22Rv1 (cell line): ENCODE results near the gene COL5A1.

Source experiments
- H3K27ac ChIP-seq: fragments of 450-650 bp; 2 replicates; pipeline ENCODE4 v1.5.1; 2017
- ZFX ChIP-seq: fragments of 450-650 bp; IDR thresholded peaks from 2 replicates; pipeline ENCODE4 v1.6.1; 2017; ENCODE audit warnings: antibody characterized with exemption, borderline replicate concordance
- TF ChIP-seq, protein P1 (sequence below): fragments of 450-650 bp; IDR thresholded peaks from 2 replicates; pipeline ENCODE4 v1.5.1; 2017; ENCODE audit warnings: mild to moderate bottlenecking

The COL5A1 gene

GRCh38 chr9:134694714-134695113 is 53.1 kb downstream of the COL5A1 start:
- TF ChIP-seq, protein P1, sequence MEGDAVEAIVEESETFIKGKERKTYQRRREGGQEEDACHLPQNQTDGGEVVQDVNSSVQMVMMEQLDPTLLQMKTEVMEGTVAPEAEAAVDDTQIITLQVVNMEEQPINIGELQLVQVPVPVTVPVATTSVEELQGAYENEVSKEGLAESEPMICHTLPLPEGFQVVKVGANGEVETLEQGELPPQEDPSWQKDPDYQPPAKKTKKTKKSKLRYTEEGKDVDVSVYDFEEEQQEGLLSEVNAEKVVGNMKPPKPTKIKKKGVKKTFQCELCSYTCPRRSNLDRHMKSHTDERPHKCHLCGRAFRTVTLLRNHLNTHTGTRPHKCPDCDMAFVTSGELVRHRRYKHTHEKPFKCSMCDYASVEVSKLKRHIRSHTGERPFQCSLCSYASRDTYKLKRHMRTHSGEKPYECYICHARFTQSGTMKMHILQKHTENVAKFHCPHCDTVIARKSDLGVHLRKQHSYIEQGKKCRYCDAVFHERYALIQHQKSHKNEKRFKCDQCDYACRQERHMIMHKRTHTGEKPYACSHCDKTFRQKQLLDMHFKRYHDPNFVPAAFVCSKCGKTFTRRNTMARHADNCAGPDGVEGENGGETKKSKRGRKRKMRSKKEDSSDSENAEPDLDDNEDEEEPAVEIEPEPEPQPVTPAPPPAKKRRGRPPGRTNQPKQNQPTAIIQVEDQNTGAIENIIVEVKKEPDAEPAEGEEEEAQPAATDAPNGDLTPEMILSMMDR = no peak
- no peak overlapping the region for H3K27ac ChIP-seq

GRCh38 chr9:134695144-134695543 is 53.5 kb downstream of the COL5A1 start:
- TF ChIP-seq ZFX = no peak
- TF ChIP-seq, protein P1 = no peak
- H3K27ac ChIP-seq = no peak overlapping the region

DNA sequence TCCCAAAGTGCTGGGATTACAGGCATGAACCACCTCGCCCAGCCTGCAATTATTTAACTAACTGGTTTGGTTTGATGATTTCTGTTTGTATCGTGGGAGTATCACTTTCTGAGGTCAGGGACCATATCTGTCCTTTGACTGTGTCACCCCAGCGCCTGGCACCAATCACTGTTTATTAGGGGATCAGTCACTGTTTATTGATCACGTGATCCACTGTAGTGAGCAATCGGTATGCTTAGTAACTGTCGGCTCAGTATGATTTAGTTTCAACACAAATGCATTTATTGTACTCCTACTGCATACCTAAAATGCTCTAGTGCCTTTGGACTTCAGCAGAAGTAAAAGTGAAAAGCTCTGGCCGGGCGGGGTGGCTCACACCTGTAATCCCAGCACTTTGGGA is 54.8 kb downstream of the COL5A1 start:
- TF ChIP-seq, protein P1 = no peak
- TF ChIP-seq ZFX = no peak
- no peak overlapping the region for H3K27ac ChIP-seq

DNA sequence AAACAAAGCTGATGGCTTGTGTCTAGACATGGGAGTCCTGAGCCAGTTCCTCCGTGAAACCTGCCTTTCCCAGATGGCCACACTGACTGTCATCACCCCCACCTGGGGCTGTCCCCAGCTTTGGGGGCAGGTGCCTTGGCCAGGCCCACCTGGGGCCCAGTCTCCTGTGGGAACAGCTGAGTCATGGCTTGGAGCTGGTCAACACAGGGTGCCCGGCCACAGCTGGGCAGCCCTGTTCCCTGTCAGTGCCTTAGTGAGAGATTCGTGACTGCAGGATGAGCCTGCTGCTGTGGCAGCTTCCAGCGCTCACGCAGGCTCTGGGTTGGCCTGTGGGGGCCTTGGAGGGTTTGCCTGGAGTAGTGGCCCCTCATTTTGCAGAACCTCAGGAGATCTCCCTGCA is 56.5 kb downstream of the COL5A1 start:
- no peak for TF ChIP-seq ZFX
- TF ChIP-seq, protein P1 = no peak
- no peak overlapping the region for H3K27ac ChIP-seq

- TF ChIP-seq ZFX = no peak
- TF ChIP-seq, protein P1 = peak; percentile 89
Observed at GRCh38 chr9:134698587-134699342, 57.2 kb downstream of the COL5A1 start.

DNA sequence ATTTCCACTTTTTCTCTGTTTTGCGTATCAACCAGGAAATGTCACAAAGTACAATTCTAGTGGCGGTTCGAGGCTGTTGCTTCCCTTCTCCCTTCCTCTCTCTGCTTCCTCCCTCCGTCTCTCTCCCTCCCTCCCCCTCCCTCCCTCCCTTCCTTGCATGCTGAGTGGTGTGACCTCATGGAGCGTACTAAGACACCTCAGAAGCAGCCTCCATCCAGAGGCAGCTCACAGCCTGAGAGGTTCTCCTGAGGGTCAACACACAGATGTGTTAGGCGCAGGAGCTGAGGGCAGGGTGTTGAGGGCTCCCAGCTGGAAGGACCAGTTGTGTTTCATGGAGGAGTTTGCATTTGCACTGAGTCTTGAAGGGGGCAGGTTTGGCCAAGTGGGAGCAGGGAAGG is 57.7 kb downstream of the COL5A1 start:
- H3K27ac ChIP-seq = no peak overlapping the region
- TF ChIP-seq ZFX = no peak
- TF ChIP-seq, protein P1 = no peak

More at GRCh38 chr9:134698587-134699342, 57.2 kb downstream of the COL5A1 start:
- no peak overlapping the region for H3K27ac ChIP-seq

DNA sequence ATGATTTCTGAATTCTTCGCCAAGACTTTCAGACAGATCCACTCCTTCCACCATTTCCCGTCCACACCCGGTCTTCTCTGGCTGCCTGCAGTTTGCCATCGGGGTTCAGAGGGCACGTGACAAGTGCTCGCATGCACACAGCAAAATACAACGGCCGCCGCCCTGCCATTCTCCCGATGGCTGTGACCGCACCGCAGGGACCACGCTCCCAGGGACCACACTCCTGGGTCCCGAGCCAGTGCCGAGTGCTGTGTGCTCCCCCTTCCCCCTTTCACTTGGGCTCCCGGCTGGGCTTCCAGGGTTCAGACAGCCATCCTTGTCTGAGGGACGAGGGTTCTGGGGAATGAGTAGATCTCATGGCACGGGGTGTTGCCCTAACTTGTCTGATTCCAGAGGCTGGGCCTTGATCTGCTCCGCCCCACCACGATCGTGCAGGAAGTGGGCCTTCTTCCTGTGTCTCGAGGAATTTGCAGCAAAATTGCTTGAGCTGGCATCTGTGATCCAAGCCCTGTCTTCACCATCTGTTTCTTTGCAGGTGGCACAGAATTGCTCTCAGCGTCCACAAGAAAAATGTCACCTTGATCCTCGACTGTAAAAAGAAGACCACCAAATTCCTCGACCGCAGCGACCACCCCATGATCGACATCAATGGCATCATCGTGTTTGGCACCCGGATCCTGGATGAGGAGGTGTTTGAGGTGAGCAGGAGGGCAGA is 59.2 kb downstream of the COL5A1 start:
- no peak overlapping the region for H3K27ac ChIP-seq
- no peak for TF ChIP-seq ZFX
- TF ChIP-seq, protein P1 = no peak
